SKM-1 treated with dmso at 0.1 percent for 144 hours (cell line): ENCODE results near the gene NCAM1.

Experiments used
- DNase-seq: peaks from one replicate; lab custom pipeline; 2025; ENCODE audit not compliant: unreplicated experiment; lab: John Stamatoyannopoulos, UW

Gene NCAM1

DNA sequence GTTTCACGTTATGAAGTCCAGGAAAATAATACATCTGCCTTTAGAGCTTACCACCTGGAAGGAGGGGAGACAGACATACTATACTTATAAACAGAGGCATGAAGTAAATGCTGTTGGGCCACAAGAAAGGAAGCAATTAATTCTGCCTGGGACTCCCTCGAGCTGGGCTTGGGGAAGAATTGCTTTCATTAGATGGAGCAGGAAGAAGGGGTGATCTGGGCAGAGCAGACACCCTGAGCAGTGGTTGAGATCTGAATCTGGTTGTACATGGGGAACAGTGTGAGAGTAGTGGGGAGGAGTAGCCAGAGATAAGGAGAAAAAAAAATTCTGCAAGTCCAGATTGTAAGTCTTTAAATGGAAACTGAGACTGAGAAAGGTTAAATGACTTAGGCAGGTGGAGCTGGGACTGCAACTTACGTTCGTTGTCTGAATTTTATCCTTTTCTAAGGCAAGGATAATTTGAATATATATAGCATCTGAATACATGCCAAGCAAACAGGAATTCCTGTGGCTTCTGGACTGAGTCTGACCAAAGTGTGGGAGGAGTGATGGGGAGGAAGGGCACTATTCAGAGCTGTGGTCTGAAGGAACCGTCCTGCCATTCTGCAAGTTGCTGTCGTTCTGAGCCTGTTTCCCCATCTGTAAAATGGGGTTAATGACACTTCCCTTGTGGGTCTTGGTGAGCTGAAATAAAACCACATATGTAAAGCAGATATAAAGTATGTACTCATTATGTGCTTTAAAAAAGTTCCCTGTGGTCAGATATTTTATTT lies 7.9 kb downstream of the NCAM1 start:
- DNase-seq, result no peak

DNA sequence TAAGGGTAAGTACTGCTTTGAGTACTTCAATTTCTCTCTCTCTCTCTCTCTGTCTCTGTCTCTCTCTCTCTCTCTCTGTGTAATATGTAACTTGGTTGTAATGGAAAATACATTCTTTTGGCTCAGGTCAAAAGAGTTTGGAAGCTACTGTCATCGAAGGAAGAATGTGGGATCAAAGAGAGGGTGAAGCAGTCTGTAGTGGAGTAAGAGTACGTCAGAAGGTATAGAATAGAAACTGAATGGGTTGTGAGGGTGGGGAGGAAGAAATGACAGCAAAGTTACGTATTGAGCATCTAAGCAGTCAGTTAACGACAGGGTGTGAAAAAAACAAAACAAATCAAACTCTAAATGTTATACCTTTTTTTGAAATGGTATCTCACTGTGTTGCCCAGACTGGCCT lies 10.0 kb downstream of the NCAM1 start:
- no peak for DNase-seq

DNA sequence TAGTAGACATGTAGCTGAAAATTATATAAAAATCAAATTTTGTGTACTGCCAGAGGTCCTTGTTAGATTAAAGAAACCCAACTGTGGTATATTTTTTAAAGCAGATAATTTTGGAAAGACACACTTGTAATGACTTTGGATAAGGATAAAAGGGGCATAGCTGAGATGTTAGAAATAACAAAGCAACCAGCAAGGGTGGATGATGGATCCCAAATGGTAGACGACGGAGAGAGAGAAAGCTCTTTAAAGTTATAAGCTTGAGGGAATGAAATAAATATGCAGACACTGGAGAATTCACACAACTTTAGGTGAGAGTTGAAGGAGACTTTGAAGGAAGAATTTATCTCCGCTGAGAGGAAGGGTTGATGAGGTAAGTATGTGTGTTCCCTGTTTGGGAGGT lies 10.6 kb downstream of the NCAM1 start:
- no peak for DNase-seq

DNA sequence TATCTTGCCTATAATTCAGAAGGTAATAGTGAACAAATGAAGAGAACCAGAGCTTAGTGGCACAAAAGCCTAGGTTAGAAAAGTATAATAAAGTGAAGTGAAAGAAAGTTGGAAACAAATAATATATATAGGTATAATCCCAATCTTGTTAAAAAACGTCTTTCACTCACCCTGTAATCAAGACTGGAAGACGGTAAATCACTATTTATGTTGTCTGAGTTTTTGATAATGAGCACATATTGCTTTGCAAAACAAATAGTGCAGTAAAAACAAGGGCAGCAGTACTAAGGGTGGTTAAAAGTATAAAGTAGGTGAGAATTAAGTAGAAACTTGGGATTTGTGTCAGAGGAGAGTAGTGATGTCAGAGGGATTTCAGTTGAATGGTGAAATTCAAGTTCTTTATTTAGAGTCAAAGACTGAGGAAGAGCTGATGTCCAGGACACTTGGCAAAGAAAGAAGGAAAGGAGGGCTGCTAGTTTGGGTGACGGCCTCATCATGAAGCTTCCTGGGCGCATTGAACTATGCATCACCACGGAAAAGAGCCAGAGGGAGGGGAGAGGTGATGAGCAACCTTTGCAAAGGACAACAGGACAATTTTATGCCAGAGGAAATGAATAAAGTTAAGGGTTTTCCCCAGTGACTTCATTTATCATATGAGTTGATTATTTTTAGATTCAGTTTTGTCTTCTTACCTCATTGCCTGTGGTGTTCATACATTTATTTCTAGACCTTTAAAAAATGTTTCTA lies 11.4 kb downstream of the NCAM1 start:
- DNase-seq, result no peak

DNA sequence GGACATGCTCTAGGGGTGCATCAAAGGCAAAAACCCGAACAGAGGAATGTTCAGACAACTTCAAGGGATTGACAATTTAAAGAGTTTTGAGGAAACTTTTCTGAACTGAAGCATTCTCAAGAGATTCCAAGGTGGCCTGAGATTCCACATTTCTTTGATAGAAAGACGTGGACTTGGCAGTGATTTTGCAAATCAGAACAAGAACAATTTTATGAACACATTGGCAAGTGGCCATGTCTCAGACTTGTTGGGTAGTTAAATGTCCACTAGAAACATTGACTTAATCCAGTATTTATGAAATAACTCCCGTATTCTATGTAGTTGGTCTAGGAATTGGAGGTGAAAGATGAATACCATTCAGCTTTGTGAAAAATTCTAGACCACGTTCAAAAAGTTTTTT lies 13.8 kb downstream of the NCAM1 start:
- no peak for DNase-seq

DNA sequence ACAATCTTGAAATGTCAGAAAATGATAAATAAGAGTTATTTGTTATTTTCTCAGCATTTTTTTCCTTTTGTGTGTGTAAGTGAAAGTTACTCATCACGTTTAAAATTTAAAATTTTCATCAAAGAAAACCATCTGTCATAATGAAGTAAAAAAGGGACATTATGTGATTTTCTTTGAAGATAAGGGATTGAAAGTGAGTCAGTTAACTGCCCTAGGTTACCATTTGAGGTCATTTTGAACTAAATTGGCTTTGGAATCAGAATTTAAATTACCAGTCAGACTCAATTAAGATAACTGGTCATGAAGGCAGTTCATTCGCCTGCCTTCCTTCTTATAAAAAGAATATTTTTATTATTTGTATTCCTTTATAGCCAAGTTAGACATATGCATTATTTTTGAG lies 14.3 kb downstream of the NCAM1 start:
- DNase-seq, result no peak

DNA sequence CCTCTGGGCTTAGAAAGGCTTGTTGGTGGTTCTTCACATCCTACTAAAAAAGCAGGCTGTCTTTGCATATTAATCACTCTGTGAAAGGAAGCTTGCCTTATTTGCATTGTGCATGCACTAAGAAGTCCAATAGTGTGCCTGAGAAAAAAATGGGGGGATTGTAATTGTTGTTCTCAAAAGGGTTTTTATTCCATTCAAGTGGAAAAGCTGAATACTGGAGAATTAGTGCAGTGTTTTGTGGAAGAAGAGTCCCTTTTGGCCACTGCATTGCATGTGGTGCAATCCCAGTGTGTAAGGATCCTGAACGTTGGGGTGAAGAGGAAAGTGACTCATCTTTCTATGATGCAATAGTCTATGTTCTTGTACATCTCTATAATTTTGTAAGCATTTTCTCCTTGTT lies 16.5 kb downstream of the NCAM1 start:
- DNase-seq, result peak; percentile 91

DNA sequence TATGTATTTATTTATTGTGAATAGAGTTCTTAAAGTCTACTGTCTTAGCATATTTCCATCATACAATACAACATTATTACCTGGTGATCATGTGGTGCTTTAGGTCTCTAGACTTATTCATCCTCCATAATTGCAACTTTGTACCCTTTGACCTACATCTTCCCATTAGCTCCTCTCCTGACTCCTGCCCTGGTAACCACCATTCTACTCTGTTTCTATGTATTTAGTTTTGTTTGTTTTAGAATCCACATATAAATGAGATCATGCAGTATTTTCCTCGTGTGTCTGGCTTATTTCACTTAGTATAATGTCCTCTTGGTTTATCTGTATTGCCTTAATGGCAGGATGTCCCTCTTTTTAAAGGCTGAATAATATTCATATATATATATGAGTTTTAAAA lies 22.7 kb downstream of the NCAM1 start:
- DNase-seq, result no peak

DNA sequence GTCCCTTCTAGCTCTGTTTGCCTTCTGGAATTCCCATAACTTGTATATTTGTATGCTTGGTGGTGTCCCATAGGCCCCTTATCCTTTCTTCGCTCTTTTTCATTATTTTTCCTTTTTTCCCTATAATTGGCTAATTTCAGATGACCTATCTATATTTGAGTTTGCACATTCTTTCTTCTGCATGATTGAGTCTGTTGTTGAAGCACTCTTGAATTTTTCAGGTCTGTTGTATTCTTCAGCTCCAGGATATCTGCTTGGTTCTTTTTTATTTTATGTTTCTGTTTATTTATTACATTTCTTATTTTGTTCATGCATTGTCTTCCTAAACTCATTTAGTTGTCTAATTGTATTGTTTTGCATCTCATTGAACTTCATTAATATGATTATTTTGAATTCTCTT lies 28.0 kb downstream of the NCAM1 start:
- no peak for DNase-seq

DNA sequence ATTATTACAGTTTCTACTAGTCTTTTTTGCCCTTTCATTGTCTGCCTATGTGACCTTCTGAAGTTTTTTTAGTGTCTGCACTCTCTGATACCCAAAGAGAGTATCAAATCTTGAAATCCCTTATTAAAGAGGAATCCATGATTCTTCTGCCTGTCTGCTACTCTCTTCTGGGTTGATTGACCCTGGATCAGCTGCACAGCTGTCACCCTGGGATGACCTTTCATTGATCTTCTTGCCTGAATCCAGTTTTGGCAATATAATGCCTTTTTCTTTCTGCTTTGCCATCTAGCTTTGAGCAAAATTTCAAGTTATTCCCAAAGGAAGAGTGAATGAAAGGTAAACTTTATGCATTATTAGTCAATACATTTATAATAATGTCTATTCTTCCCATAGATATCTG lies 32.6 kb downstream of the NCAM1 start:
- no peak for DNase-seq

DNA sequence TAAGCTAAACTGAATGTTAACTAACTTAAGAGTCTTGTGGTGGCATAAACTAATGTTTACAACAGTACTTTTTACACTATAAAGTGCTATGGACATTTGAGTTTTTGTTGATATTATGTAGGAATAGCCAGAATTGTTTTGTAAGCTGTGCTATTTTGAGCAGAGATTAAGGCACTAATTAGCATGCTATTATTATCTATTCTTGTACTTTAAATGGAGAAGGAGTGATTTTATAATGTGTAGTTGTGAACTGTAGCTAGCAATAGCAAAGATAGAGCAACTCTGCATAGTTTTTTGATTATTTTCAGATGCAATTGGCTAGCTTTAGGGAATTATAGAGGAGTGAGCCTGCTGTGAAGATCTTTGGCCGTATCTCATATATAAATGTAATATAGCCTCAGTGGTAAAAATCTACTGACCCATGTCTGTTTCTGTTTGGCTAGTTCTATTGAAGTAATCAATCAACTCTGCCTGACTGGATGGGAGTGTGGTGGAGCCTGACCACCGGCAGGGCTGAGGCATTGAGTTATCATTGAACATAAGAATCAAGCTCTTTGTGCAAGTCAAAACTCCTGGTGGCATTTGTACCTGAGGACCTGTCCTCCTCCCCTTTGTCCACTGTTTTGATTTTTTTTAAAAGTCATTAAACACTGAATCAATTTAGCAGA lies 34.3 kb downstream of the NCAM1 start:
- no peak for DNase-seq

DNA sequence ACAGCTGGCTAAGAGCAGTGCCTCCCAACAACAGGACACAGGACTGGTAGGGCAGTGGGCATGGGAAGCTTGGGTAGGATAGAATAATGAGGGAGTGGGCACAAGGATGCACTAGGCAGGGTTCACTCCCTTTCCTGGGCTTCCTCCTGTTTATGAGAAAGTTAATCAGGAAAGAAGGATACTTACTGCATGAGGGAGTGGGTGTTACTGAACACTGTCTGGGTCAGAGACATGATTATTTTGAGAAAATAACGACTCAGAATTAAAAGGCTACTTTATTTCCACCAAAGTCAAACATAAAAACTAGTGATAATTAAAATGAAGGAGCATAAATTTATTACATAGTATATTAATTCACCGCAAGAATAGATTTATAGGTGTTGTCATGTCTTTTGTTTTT lies 35.8 kb downstream of the NCAM1 start:
- DNase-seq, result no peak

DNA sequence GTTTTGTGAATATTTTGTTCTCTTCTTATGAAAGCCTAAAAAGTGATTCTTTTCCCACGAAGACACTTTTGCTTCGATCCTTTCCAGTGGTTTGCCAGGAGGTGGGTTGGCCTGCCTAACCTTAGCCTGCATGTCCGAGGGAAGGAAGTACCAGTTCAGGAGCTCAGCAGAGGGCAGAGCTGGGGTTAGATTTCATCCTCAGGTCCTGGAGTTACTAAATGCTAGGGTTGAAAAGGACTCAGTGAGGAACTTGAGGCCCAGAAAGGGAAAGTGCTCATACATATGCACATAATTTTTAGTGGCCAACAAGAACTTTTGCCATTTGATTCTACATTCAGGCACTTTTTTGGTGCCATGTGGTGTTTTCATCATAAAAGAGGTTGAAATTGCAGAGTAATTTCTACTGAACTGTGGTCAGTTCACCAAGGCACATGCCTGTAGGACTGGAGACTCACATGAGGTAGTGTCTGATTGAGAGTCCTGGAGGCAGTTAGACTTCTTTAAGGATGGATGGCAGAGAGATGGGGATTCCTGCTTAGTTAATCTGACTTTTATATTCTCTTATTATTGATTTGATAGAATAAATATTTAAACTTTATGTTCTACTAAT lies 36.7 kb downstream of the NCAM1 start:
- DNase-seq, result peak; percentile 10

DNA sequence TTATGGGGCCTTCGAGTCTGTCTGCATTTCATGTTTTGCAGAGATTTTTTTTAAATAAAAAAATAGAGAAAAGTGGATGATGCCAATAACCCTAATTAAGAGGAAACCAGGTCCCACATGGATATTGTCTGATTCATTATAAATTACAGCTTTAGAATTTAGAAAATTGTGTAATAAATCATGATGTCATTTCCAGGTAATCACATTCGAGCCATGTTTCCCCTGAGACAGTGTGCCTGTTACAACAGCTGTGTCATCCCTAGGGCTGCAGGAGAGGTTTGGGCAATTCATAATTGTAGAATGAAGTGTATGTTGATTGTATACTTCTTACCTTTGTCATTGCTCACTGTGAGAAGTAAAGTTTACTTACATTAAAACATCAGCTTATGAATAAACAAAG lies 38.3 kb downstream of the NCAM1 start:
- DNase-seq, result no peak

DNA sequence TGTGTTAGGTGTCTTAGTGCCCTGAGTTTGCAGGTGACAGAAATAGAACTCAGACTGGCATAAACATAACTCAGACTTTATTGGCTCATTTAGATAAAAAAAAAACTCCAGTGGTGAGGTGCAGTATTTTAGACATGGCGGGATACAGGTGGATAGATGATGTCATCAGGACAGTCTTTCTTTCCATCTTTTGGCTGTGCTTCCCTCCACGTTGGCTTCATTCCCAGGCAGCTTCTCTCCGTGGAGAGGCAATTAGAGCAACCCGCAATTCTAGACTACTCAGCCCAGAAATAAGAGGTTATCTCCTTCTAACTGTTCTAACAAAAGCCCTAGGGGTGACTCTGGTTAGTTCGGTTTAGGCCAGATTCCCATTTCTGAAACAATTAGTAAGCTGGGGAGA lies 40.5 kb downstream of the NCAM1 start:
- DNase-seq, result no peak

DNA sequence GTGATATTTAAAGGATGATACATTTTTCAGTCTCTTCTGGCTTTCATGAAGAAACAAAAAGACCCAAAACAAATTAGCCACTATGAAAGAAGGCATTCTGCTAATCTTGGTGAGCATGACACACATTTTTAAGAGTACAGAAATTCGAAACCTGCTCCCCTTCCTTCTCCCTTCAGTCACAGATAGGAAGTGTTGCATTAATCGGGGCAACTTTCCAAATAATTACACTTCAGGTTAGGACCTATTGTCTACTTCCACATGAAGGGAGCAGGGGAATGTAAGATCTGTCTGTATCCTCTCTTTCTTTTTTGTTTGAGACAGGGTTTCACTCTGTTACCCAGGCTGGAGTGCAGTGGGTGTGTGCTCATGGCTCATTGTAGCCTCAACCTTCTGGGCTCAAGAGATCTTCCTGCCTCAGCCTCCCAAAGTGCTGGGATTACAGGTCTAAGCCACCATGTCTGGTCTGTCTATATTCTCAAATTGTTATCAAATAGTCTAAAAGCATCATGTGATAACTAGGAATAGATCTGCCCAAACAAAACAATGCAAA lies 45.8 kb downstream of the NCAM1 start:
- DNase-seq, result no peak

DNA sequence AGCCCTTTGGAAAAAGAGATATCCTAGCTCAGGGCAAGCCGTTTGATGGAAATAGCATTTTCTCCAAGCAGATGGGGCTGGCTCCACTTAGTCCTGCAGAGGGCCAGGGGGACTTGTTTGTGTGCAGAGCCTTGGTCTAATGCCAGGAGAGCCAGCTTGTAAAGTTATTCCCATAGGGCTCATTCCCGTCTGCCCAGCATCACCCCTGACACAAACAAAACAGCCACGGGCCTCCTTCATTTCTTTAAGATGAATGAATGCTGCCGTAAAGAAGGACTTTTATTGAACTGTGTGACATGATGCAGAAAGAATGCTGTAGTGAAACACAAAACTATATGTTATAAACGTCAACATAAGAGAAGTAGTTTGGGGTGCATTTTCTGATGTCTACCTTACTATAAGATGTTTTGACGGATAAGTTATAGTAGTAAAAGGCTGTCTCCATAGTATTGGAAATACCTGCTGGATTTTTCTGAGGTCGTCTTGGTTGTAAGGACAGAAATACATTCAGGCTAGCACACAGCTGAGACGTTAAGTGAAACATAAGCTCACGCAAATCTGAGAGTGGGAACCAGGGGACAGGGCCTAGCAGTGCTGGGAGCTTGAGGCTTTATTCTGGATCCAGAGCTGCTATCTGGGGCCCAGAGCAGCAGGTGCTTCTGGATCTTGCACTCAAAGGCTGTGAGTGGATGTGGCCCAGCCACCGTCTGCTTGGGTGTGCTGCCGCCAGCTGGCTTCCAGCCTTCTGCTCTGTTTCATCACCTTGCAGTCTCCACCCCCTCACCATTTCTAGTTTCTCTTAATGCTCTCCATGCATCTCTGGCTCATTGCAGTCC lies 53.3 kb downstream of the NCAM1 start:
- DNase-seq, result no peak

DNA sequence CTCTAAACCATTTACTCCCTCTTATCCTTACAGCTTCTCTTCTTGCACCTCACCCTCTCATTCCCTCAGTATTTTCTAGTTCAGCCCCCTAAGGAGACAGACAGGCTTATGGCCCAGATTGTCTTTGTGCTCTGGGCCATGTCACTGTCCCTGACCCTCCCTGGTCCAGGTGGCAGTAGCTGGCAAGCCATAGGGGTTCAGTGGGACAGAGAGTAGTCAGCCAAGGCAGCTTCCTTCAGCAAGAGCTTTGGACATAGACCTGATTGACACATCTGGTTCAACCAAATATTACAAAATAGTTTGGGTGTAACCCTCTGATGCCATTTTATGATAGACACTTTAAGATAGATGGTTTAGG lies 53.9 kb downstream of the NCAM1 start:
- no peak for DNase-seq

DNA sequence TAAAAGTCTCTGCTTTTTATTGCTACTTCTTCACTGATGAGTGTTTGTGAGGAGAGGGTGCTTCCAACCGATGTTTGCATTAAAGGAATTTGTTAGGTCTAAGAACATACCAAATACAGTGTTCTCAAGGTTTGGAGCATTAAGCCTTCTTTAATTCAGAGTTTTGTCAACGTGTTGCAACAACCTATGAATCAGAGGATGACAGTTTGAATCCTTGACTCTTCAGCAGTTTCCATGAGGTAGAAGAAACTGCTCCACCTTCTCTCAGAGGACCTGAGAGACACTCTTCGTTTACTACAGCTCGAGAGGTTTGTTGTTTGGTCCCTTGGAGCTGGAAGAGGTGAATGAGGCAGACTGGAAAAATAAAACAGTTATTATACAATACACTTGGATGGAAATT lies 55.7 kb downstream of the NCAM1 start:
- DNase-seq, result no peak

DNA sequence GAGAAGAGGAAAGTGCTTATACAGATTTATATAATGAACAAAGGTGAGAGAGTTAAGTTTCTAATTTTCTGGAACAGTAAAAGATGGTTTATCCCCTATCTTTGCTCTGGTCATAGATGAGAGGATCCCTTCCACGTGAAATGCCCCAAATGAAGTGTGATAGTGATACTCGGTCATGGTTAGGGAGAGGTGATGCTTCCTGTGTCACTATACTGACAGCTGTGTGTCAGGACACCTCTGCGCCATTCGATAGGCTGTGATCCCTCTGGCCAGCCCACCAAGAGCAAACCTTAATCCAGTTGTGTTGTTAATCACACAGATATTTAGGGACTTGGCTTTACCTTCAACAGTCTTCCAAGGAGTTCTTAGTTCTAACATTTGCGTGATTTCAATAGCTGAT lies 57.7 kb downstream of the NCAM1 start:
- DNase-seq, result no peak

DNA sequence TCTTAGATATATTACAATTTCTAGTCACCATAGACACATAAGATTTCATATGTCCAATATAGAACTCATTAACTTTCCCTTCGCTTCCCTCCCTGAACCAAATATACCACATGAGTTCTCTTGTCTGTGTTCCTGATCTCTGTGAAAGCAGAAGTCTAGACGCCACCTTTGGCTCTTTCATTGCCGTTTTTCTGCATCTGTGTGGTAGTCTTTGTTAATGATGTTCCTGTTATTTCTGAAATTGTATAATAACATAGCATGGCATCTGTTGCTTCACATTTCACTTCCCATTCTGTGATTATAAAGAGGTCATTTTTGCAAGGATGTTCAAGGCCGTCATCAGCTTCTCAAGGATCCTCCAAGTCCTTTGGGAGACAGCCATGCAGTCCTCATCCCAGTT lies 58.5 kb downstream of the NCAM1 start:
- DNase-seq, result peak; percentile 73
